Parathyroid adenoma (tissue), 2 donors: Measurements from ENCODE around the gene PKNOX2.

ENCODE experiments used
- H2AFZ ChIP-seq: fragments of 300-600 bp; sonication (generic); one replicate; pipeline ENCODE4 v1.7.0; 2017; ENCODE audit warnings: antibody characterized with exemption, mild to moderate bottlenecking
- H3K27ac ChIP-seq: fragments of 300-600 bp; sonication (generic); one replicate; pipeline ENCODE4 v1.7.0; 2017
- H3K27me3 ChIP-seq: fragments of 300-600 bp; sonication (generic); one replicate; pipeline ENCODE4 v1.7.0; 2017; ENCODE audit warnings: low read length; ENCODE audit not compliant: control insufficient read depth, insufficient read depth
- H3K36me3 ChIP-seq: fragments of 300-600 bp; sonication (generic); one replicate; pipeline ENCODE4 v1.7.0; 2017; ENCODE audit warnings: low read length; ENCODE audit not compliant: control insufficient read depth, insufficient read depth
- H3K4me1 ChIP-seq: fragments of 300-600 bp; sonication (generic); one replicate; pipeline ENCODE4 v1.7.0; 2017; ENCODE audit warnings: control low read depth
- H3K4me2 ChIP-seq: fragments of 300-600 bp; sonication (generic); one replicate; pipeline ENCODE4 v1.7.0; 2017; ENCODE audit warnings: low read length
- H3K4me3 ChIP-seq: fragments of 300-600 bp; sonication (generic); one replicate; pipeline ENCODE4 v1.7.0; 2017; ENCODE audit warnings: low read depth, low read length
- H3K79me2 ChIP-seq: fragments of 300-600 bp; sonication (generic); one replicate; pipeline ENCODE4 v1.7.0; 2017; ENCODE audit warnings: control low read depth
- H3K9ac ChIP-seq: fragments of 300-600 bp; sonication (generic); one replicate; pipeline ENCODE4 v1.7.0; 2017; ENCODE audit warnings: mild to moderate bottlenecking
- H3K9me3 ChIP-seq: fragments of 300-600 bp; sonication (generic); one replicate; pipeline ENCODE4 v1.7.0; 2017; ENCODE audit warnings: low read length; ENCODE audit not compliant: control insufficient read depth
- CTCF ChIP-seq: fragments of 300-600 bp; sonication (generic); IDR thresholded peaks from one replicate; pipeline ENCODE4 v1.7.0; 2017; ENCODE audit warnings: antibody characterized with exemption, mild to moderate bottlenecking
- donor health status: primary hyperparathyroidism.

PKNOX2 gene

DNA sequence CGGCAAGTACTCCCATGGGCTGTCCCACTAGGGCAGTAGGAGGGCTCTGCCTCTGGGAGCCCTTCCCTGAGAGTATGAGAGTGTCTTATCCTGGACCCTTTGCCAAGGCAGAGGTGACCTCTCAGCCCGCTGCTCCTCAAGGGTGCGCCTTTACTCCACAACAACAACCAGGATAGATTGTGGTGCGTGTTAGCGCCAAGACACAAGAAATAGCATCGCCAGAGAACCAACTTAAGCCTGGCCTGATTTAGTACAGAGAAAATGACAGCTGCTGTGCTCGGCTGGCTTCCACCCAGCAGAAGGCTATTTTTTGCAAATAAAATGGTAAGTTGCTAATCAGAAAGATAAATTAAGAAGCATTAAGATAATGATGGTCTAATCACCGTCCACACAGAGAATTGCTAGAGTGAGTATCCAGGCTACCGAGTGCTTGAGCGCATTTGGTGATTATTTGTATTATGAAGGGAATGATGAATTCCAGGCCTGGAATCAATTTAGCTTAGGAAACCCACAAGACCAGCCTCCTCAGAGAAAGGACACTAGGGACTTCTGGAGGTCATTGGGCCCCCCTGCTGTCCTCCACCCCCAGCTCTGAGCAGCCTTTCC lies 119.8 kb downstream of the PKNOX2 start:
- H3K79me2 ChIP-seq: no peaks in the 10 kb centered on the region
- no peak overlapping the region for H2AFZ ChIP-seq
- H3K27ac ChIP-seq: no peak overlapping the region
- no peaks in the 10 kb centered on the region for H3K36me3 ChIP-seq
- H3K4me3 ChIP-seq: no peak overlapping the region
- H3K4me2 ChIP-seq: no peak overlapping the region
- H3K4me1 ChIP-seq: peaks cover 2% of the 10 kb centered on the region
- no peak overlapping the region for H3K9ac ChIP-seq
- no peaks in the 10 kb centered on the region for H3K9me3 ChIP-seq
- TF ChIP-seq CTCF: no peak
- no peaks in the 10 kb centered on the region for H3K27me3 ChIP-seq

- H3K9me3 ChIP-seq: no peaks in the 10 kb centered on the region
- no peaks in the 10 kb centered on the region for H3K79me2 ChIP-seq
- H3K27me3 ChIP-seq: no peaks in the 10 kb centered on the region
- H3K4me2 ChIP-seq: no peak overlapping the region
- H3K36me3 ChIP-seq: no peaks in the 10 kb centered on the region
- H3K27ac ChIP-seq: no peak overlapping the region
- no peak for TF ChIP-seq CTCF
- H3K4me1 ChIP-seq: peaks cover 2% of the 10 kb centered on the region
- H3K4me3 ChIP-seq: no peak overlapping the region
- H3K9ac ChIP-seq: no peak overlapping the region
- H2AFZ ChIP-seq: no peak overlapping the region
Observed at GRCh38 chr11:125285844-125286243, 121.3 kb downstream of the PKNOX2 start.

DNA sequence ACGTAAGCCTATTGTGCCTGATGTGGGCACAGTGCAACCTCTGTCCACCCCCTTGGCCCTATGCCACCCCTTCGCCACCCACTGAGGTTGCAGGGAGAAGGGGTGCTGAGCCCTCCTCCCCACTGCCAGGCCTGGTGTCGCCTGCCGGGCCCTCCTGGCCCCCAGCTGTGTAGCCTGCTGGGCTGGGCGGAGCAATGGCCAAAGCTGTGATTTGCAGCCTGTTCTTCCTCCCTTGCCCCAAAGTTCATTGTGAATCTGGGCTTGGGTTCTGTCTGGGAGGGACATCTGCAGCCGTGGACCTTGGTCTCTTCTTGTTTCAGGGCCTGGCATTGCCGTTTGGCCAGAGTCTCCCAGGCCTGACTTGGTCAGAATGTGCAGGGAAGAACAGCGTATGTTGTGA lies 121.9 kb downstream of the PKNOX2 start:
- H2AFZ ChIP-seq: no peak overlapping the region
- no peak overlapping the region for H3K4me3 ChIP-seq
- no peak overlapping the region for H3K4me2 ChIP-seq
- H3K4me1 ChIP-seq: peaks cover 2% of the 10 kb centered on the region
- H3K27ac ChIP-seq: no peak overlapping the region
- no peaks in the 10 kb centered on the region for H3K9me3 ChIP-seq
- TF ChIP-seq CTCF: no peak
- H3K79me2 ChIP-seq: no peaks in the 10 kb centered on the region
- no peaks in the 10 kb centered on the region for H3K27me3 ChIP-seq
- H3K9ac ChIP-seq: no peak overlapping the region
- H3K36me3 ChIP-seq: no peaks in the 10 kb centered on the region

DNA sequence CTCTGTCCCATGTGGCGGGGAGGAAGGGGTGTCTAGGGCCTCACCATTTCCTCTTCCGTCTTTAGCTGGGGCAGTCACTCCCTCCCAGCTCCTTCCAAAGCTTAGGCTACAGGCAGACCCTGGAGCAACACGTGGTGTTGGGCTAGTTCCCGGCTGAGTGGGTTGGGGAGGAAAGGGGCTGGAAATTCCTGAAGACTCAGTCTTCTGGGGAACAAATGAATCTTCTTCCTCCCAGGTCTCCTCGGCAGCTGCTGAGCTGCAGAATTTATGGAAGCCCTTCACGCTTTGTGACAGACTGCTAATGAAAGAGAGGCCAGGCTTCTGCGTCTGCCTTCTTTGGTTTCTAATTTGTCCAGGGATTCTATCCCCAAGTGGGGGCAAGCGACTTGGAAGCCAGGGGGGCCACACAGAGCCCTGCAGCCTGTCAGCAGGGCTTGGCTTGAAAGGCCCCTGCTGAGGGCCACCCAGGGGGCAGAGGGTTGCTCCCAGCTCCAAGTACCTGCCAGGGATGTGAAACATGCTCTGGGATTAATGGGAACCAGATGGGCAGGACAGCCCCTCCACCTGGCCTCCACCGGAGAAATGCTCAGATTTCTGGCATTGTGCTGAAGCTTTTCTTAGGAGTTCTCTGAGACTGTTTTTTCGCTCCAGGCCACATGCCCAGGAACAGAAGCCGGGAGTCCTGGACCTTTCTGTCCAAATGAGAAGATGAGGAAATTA lies 123.1 kb downstream of the PKNOX2 start:
- no peaks in the 10 kb centered on the region for H3K4me1 ChIP-seq
- H3K4me3 ChIP-seq: no peak overlapping the region
- no peak overlapping the region for H2AFZ ChIP-seq
- H3K27ac ChIP-seq: no peak overlapping the region
- no peaks in the 10 kb centered on the region for H3K9me3 ChIP-seq
- no peaks in the 10 kb centered on the region for H3K79me2 ChIP-seq
- H3K9ac ChIP-seq: no peak overlapping the region
- no peak for TF ChIP-seq CTCF
- no peaks in the 10 kb centered on the region for H3K36me3 ChIP-seq
- H3K4me2 ChIP-seq: no peak overlapping the region
- H3K27me3 ChIP-seq: no peaks in the 10 kb centered on the region
